Fibroblast of gingiva (primary cell): ENCODE measurements around the gene CTTNBP2NL.
"Not testable (repeated sequence)": the region's sequence is repeated elsewhere in the genome, so short reads cannot be mapped to it uniquely, and the experiment has no call there.

Source experiments
- DNase-seq: peaks from one replicate; pipeline ENCODE4 v3.0.0-alpha.2; 2011; ENCODE audit warnings: low read depth

CTTNBP2NL gene

GRCh38 chr1:112423666-112424065 lies 27.7 kb downstream of the CTTNBP2NL start:
- DNase-seq, result not testable (repeated sequence)

DNA sequence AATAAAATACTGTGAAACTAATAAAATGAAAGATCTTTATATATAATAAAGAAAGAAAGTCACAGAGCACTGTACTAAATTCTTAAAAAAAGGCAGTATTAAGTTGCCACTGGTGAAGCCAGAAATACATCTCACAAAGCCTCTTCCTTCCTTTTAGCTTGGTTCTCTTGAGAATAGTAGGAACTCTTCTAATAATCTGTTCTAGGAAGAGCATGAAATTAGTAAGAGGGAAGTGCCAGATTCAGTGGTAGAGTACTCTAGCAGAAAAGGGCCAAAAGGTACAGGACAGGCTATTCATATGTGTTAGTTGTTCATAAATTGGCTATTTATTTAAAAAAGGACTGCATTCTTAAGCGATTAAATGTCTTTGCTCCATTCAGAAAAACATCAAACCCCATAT lies 33.7 kb downstream of the CTTNBP2NL start:
- no peak for DNase-seq

GRCh38 chr1:112431038-112431437 lies 35.0 kb downstream of the CTTNBP2NL start:
- DNase-seq, result no peak

- DNase-seq, result no peak
Observed at GRCh38 chr1:112435448-112435847, 39.4 kb downstream of the CTTNBP2NL start.

- DNase-seq, result no peak
Observed at GRCh38 chr1:112436384-112437156, 40.6 kb downstream of the CTTNBP2NL start.

DNA sequence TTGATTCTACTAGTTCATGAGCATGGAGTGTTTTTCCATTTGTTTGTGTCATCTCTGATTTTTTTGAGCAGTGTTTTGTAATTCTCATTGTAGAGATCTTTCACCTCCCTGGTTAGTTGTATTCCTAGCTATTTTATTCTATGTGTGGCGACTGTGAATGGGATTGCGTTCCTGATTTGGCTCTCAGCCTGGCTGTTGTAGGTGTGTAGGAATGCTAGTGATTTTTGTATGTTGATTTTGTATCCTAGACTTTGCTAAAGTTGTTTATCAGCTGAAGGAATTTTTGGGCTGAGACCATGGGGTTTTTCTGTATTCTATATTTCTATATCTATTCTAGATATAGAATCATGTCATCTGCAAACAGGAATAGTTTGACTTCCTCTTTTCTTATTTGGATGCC lies 42.1 kb downstream of the CTTNBP2NL start:
- DNase-seq, result peak; percentile 55

- no peak for DNase-seq
Observed at GRCh38 chr1:112439592-112439991, 43.6 kb downstream of the CTTNBP2NL start.

GRCh38 chr1:112440574-112440973 lies 44.6 kb downstream of the CTTNBP2NL start:
- no peak for DNase-seq

GRCh38 chr1:112444269-112444668 lies 48.3 kb downstream of the CTTNBP2NL start:
- DNase-seq, result no peak

DNA sequence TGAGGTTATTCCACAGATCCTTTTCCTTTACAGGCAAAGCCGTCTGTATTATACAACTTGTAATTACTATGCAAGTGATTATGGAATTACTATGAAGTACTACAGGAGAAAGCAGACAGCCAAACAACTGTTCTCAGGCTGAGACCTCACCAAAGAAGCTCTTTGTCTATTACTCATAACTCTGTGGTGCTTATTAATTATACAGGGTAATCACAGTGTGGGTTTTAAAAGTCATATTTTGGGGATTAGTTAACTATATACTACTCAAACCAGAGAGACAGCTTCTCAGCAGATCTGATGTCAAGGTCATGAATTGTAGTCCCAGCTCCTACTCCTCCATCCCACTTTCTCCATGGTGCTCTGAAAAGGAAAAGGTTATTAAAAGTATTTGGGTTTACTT lies 49.6 kb downstream of the CTTNBP2NL start:
- DNase-seq, result no peak

GRCh38 chr1:112446411-112446810 lies 50.4 kb downstream of the CTTNBP2NL start:
- DNase-seq, result no peak

DNA sequence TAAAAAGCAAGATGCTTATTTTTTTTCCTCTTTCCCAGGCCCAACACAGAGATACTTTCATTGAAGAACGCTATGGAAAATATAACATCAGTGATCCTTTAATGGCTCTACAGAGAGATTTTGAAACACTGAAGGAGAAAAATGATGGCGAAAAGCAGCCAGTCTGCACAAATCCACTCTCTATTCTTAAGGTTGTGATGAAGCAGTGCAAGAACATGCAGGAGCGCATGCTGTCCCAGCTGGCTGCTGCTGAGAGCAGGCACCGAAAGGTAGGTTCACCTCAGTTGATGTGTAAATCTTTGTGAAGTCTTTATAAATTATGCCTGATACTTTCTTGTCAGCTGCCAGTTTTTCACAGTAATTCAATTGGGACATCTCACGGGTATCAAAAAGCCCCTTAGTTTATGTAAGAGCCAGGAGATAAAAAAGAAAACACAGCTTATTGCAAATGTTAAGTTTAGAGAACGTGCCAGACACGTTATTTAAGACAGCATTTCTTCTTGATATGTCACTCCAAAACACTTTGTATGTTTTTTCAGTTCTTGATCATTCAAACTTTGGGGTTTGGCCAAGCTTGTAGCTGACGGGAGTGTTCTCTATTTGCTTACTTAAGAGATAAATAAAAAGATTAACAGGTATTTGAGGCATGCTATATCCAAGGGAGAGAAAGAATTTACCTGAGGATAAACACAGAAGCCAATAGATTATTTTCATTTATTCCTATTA lies 53.1 kb downstream of the CTTNBP2NL start:
- no peak for DNase-seq

DNA sequence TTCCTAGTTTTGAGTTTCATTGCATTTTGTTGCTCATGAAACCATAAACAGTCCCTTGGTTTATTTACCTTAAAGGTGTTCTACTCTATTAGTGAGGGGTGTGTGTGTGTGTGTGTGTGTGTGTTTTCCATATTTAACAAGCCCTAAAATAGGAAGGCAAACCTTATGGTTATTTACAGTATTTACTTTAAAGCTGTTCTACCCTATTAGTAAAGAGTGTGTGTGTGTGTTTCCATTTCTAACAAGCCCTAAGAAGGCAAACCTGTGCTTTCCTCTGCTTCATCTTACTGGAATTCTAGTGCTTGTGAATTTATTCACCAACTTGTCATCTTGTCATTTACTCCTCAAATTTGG lies 53.6 kb downstream of the CTTNBP2NL start:
- no peak for DNase-seq

DNA sequence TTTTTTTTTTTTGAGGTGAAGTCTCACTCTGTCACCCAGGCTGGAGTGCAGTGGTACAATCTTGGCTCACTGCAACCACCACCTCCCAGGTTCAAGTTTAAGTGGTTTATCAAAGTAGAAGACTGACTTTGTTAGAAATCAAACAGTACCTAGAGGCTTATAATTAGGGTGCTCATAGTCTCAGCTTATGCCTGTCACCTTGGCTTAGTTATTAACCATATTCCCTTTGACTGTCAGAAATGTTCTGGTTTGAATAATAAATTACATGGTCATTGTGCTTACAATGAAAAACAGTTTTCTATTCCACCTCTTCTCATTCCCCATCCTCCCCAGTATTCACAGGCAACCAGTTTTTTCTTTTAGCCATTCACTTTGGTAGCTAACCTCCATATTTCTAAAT lies 54.8 kb downstream of the CTTNBP2NL start:
- DNase-seq, result no peak

GRCh38 chr1:112451301-112451700 lies 55.3 kb downstream of the CTTNBP2NL start:
- peak; percentile 50 for DNase-seq

- DNase-seq, result no peak
Observed at GRCh38 chr1:112453876-112454275, 57.9 kb downstream of the CTTNBP2NL start.

GRCh38 chr1:112454316-112454715 lies 58.3 kb downstream of the CTTNBP2NL start:
- DNase-seq, result no peak

DNA sequence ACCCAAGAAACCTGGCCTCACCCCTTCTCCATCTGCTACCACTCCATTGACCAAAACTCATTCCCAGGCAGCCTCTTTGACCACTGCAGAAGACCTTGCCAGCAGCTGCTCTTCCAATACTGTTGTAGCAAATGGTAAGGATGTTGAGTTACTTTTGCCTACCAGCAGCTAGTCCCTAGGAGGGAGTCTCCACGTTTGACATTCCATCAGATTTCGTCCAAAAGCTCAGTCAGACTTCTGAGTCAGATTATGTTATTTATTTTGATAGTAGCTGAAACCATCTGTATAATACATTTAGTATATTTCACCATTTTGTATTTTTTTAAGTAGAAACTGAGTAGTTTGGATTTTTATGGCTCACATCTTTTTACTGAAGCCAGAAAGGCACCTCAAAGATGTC lies 61.2 kb downstream of the CTTNBP2NL start:
- DNase-seq, result peak; percentile 83

DNA sequence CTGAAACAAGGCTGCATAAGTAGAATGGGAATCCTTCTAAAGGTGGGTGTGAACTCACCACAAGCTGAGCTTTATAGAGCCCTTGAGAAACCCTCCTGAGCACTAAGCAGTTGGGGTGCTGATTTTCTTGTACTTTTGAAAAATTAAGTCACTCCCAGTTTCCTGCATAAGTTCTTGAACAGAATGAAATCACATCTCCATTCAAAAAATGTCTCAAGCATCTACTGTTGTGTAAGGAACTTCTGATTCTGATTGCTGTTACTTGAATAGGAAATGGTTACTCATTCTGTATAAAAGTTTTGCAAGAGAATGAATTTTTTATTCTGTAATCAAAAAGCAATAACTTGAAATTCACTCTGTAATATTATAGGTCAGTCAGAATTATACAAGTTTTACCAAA lies 61.9 kb downstream of the CTTNBP2NL start:
- peak; percentile 78 for DNase-seq

GRCh38 chr1:112458756-112459155 lies 62.7 kb downstream of the CTTNBP2NL start:
- DNase-seq, result no peak

DNA sequence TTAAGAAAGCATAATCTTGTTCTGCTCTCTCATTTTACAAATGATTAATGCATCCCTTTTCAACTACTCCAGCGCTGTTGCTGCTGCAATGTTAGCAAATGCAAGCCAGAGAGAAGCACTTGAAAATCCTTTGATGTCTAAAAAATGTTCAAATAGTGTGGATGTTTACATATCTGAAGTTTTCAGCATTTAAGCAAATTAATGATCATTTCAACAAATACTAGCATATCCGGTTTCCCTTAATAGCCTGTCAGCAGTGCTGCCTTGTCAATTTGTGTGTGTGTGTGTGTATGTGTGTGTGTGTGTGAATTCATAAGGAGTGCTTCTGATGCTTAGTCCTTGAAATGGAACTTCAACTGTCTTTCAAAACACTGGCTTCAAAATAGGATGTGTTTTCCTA lies 64.6 kb downstream of the CTTNBP2NL start:
- peak; percentile 43 for DNase-seq

DNA sequence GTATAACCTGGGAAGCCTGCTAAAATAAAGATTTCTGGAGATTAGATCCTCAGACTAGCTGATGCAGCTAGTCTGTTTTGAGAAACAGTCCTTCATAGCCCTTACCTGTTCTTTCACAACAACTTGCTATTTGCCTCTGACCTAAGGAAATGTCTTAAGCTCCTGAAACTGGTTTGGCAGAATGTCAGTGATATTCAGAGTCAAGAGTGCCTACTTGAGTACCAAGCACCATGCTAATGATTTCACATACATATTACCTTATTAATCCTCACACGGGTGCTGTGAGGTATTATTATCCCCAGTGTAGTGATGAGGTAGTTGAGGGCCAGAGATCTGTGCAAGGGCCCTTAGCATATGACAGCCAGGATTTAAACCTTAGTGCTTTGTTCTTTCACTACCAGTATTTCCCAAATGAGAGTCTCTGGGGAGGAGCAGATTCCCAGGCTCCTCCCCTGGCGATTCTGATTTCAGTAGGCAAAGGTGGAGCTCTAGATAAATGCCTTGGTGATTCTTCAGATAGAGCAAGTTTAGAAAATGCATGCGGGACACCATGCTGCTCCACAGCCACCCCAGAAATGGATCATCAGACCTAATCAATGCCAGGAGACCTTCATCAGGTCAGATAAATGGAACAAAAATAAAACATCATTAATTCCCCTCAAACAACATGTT lies 65.3 kb downstream of the CTTNBP2NL start:
- DNase-seq, result no peak

- no peak for DNase-seq
Observed at GRCh38 chr1:112462953-112463279, 66.9 kb downstream of the CTTNBP2NL start.
